CD4-positive, alpha-beta T cell (primary cell): ENCODE measurements around the gene GPC5. TPM values are rescaled to one million over a fixed set of nuclear protein-coding genes. Genes with fewer than 3 reads are reported as not detected.
A peak's percentile ranks its signal among the peaks of the same experiment; 100 is the strongest.

Experiments
- ATAC-seq: fragments of 200-7000 bp; cut with Tn5 transposase; one replicate; pipeline ENCODE4 v1.10.0; 2022; ENCODE audit warnings: mild to moderate bottlenecking; ENCODE audit not compliant: poor library complexity
- CTCF ChIA-PET: fragments of 350-600 bp; sonication (Branson Sonifier 250); formaldehyde crosslinking; loops from one replicate; lab custom pipeline; 2021; ENCODE audit warnings: antibody characterized with exemption, inconsistent platforms; lab: Charles Lee
- POLR2A ChIA-PET: fragments of 350-600 bp; sonication (Branson Sonifier 250); formaldehyde crosslinking; loops from one replicate; lab custom pipeline; 2021; ENCODE audit warnings: antibody characterized with exemption, inconsistent platforms; lab: Charles Lee
- DNase-seq, 14 experiments: peaks; one replicate each; pipeline ENCODE4 v3.0.0-alpha.2; 2013 to 2020; ENCODE audit warnings: mixed read lengths in 2 of 14
- H3K27ac ChIP-seq, 2 donors: one replicate each; pipeline versions ENCODE4 v1.5.1 to v1.7.0; 2013; ENCODE audit warnings: low read length in 2 of 2, low read depth in 1 of 2, mild to moderate bottlenecking in 1 of 2
- H3K27me3 ChIP-seq, 2 experiments: 1 replicate in 1 of 2; 2 replicates in 1 of 2; pipeline versions ENCODE4 v1.6.1 to v1.7.0; 2013; ENCODE audit warnings: low read length in 2 of 2, control low read depth in 1 of 2, mild to moderate bottlenecking in 1 of 2, moderate library complexity in 1 of 2; ENCODE audit not compliant: insufficient read depth in 2 of 2, control insufficient read depth in 1 of 2
- H3K36me3 ChIP-seq: one replicate; pipeline ENCODE4 v1.6.1; 2013; ENCODE audit warnings: low read length, control low read depth; ENCODE audit not compliant: insufficient read depth
- H3K4me1 ChIP-seq: one replicate; pipeline ENCODE4 v1.6.1; 2013; ENCODE audit warnings: low read length, control low read depth; ENCODE audit not compliant: insufficient read depth
- H3K4me3 ChIP-seq: one replicate; pipeline ENCODE4 v1.5.1; 2013; ENCODE audit warnings: mild to moderate bottlenecking, low read length, moderate library complexity
- H3K9me3 ChIP-seq, 2 experiments: 1 replicate in 1 of 2; 2 replicates in 1 of 2; pipeline versions ENCODE4 v1.6.1 to v1.7.0; 2013; ENCODE audit warnings: low read length in 2 of 2, mild to moderate bottlenecking in 2 of 2, control low read depth in 1 of 2, moderate library complexity in 1 of 2; ENCODE audit not compliant: control insufficient read depth in 1 of 2, insufficient read depth in 1 of 2
- H3K27ac Mint-ChIP-seq: one replicate; pipeline ENCODE4 v1.8.0; 2020; ENCODE audit warnings: mixed read lengths
- H3K27me3 Mint-ChIP-seq: one replicate; pipeline ENCODE4 v1.8.0; 2021; ENCODE audit warnings: mixed read lengths
- H3K36me3 Mint-ChIP-seq: one replicate; pipeline ENCODE4 v1.8.0; 2021; ENCODE audit warnings: low read depth, mixed read lengths
- H3K4me1 Mint-ChIP-seq: one replicate; pipeline ENCODE4 v1.8.0; 2021; ENCODE audit warnings: low read depth, mixed read lengths
- H3K4me3 Mint-ChIP-seq: one replicate; pipeline ENCODE4 v1.8.0; 2020; ENCODE audit warnings: mild to moderate bottlenecking, mixed read lengths
- H3K9me3 Mint-ChIP-seq: one replicate; pipeline ENCODE4 v1.8.0; 2020; ENCODE audit warnings: mixed read lengths
- intact Hi-C, 2 experiments: fragments of 100-400 bp; cut with DNase I in 1 of 2; cut with micrococcal nuclease in 1 of 2; formaldehyde crosslinking; loops; one replicate each; pipeline versions ENCODE4 v1.15.1 to v1.9.0; 2023 to 2025; cut with DNase I, micrococcal nuclease
- polyA plus RNA-seq, 2 donors: library from polyadenylated mRNA; unstranded; fragments of 120-200 nt; gene quantifications; one replicate each; pipeline ENCODE4 v1.2.1, GENCODE V29; 2013
- total RNA-seq, 174 experiments: library from RNA in 2 of 174; stranded (reverse) in 2 of 174; gene quantifications; one replicate each; pipeline ENCODE4 v1.2.3 and lab custom pipeline; 2021 to 2026
- TF ChIP-seq, protein P1 (sequence below): fragments of 200-600 bp; IDR thresholded peaks from one replicate; pipeline ENCODE4 v1.8.0; 2022; ENCODE audit warnings: antibody characterized with exemption, mild to moderate bottlenecking

GPC5 gene
- total RNA-seq (not detected), total RNA-seq (lab: John Stamatoyannopoulos, UW) (0 to 0.95 (median 0.13) reads per million in 172 experiments)
- 0.11 TPM for polyA plus RNA-seq (2013, experiment 1 of 2)
- 0.08 TPM for polyA plus RNA-seq (2013, experiment 2 of 2)

DNA sequence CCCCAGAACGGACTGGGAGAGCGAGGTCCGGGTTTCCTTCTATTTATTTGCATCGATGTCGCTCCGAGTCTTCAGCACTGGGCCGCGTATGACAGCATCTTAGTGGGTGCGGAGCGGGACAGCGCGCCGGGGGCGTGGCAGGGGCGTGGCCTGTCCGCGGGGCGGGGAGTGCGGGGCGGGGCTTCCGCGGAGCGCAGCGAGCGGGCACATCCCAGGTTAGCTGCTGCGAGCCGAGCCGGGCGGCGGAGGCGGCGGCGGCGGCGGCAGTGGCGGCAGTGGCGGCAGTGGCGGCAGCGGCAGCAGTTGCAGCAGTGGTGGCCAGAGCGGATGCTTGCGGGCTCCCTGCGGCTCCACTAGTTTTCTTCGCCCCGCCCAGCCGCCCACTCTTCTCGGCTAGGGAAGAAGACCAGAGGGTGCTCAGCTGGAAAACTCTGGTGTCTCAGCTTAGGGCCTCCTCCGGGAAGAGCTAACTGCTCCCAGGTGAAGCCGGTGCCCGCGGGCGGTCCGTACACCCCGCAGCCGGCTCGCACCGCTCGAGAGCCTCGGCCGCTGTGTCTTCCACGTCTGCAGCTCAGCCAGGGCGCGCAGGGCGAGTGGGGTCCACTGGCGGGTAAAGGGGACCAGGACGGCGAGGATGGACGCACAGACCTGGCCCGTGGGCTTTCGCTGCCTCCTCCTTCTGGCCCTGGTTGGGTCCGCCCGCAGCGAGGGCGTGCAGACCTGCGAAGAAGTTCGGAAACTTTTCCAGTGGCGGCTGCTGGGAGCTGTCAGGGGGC is at the start of gene GPC5:
TSS of gene GPC5 (plus strand) at position 209 of the 776 bp plus-strand sequence.
- ChIA-PET POLR2A (interaction anchor here (2.5 kb wide), 1 partner anchor 52 kb away, joined by 9 read pairs; the partner anchor contains the start of gene MIR17HG), CTCF (no interaction called here)
- DNase-seq = peak; percentile 69 to 91 (median 76)
- peaks cover 19% of the 10 kb centered on the region for H3K4me1 Mint-ChIP-seq
- ATAC-seq = peak; percentile 99
- Histone ChIP-seq H3K4me3 (peak within 1 kb of the TSS; percentile 60), H3K27me3 (peaks cover 25 to 37% of the 10 kb centered on the region in 2 experiments), H3K4me1 (peaks cover 17% of the 10 kb centered on the region), H3K27ac (no peak within 1 kb of the TSS), H3K36me3 (no peaks in the 10 kb centered on the region), H3K9me3 (peaks cover 0 to 11% of the 10 kb centered on the region in 2 experiments)
- H3K36me3 Mint-ChIP-seq = no peaks in the 10 kb centered on the region
- intact Hi-C loops = loop anchor here (2.0 kb wide), 2 partner anchors 50 to 52 kb away; partner anchors contain the start of gene MIR17HG (in 1 of the 2)
- H3K27ac Mint-ChIP-seq = no peak within 1 kb of the TSS
- TF ChIP-seq, protein P1, sequence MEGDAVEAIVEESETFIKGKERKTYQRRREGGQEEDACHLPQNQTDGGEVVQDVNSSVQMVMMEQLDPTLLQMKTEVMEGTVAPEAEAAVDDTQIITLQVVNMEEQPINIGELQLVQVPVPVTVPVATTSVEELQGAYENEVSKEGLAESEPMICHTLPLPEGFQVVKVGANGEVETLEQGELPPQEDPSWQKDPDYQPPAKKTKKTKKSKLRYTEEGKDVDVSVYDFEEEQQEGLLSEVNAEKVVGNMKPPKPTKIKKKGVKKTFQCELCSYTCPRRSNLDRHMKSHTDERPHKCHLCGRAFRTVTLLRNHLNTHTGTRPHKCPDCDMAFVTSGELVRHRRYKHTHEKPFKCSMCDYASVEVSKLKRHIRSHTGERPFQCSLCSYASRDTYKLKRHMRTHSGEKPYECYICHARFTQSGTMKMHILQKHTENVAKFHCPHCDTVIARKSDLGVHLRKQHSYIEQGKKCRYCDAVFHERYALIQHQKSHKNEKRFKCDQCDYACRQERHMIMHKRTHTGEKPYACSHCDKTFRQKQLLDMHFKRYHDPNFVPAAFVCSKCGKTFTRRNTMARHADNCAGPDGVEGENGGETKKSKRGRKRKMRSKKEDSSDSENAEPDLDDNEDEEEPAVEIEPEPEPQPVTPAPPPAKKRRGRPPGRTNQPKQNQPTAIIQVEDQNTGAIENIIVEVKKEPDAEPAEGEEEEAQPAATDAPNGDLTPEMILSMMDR = no peak
- H3K27me3 Mint-ChIP-seq = peaks cover 61% of the 10 kb centered on the region
- H3K4me3 Mint-ChIP-seq = peak within 1 kb of the TSS; percentile 83
- no peaks in the 10 kb centered on the region for H3K9me3 Mint-ChIP-seq

- Mint-ChIP-seq H3K36me3 (peaks cover 54% of the 10 kb centered on the region), H3K27me3 (no peaks in the 10 kb centered on the region), H3K27ac (peak overlapping the region; percentile 82), H3K4me3 (peak overlapping the region; percentile 92), H3K4me1 (peaks cover 47% of the 10 kb centered on the region), H3K9me3 (no peaks in the 10 kb centered on the region)
- peaks cover 16% of the 10 kb centered on the region for H3K4me1 ChIP-seq
- H3K36me3 ChIP-seq = peaks cover 38% of the 10 kb centered on the region
- no peak overlapping the region for H3K27ac ChIP-seq
- peak overlapping the region; percentile 60 for H3K4me3 ChIP-seq
- intact Hi-C loops = loop anchor here (2.0 kb wide), 2 partner anchors 36 to 50 kb away; partner anchors contain the start of gene GPC5 (in 1 of the 2)
- DNase-seq (peak; percentile 81 to 95 (median 89)), ATAC-seq (peak; percentile 58)
- TF ChIP-seq, protein P1 = peak; percentile 79
- no peaks in the 10 kb centered on the region for H3K9me3 ChIP-seq
- ChIA-PET CTCF (no interaction called here), POLR2A (interaction anchor here (1.4 kb wide), 1 partner anchor 11 kb away, joined by 5 read pairs; no protein-coding TSS in a partner anchor)
- H3K27me3 ChIP-seq = no peaks in the 10 kb centered on the region
These were observed 49.5 kb upstream of the GPC5 start for GRCh38 chr13:91348906-91349435.

GRCh38 chr13:91349992-91350911 is 48.2 kb upstream of the GPC5 start:
- CTCF ChIA-PET = no interaction called here
- Mint-ChIP-seq H3K4me3 (peak overlapping the region; percentile 92), H3K4me1 (peaks cover 47% of the 10 kb centered on the region), H3K27me3 (no peaks in the 10 kb centered on the region), H3K9me3 (no peaks in the 10 kb centered on the region), H3K27ac (peak overlapping the region; percentile 39), H3K36me3 (peaks cover 66% of the 10 kb centered on the region)
- ATAC-seq = no peak
- TF ChIP-seq, protein P1 = no peak
- H3K36me3 ChIP-seq = peaks cover 50% of the 10 kb centered on the region
- no peaks in the 10 kb centered on the region for H3K9me3 ChIP-seq
- POLR2A ChIA-PET = interaction anchor here (1.4 kb wide), 1 partner anchor 10 kb away, joined by 5 read pairs; no protein-coding TSS in a partner anchor
- intact Hi-C loops = loop anchor here (2.0 kb wide), 2 partner anchors 37 to 49 kb away; partner anchors contain the start of gene GPC5 (in 1 of the 2)
- DNase-seq = no peak
- no peak overlapping the region for H3K4me3 ChIP-seq
- H3K4me1 ChIP-seq = peaks cover 16% of the 10 kb centered on the region
- H3K27ac ChIP-seq = no peak overlapping the region
- no peaks in the 10 kb centered on the region for H3K27me3 ChIP-seq
